BJ (cell line): Measurements from ENCODE around the gene ATP5F1D. TPM values are rescaled to one million over a fixed set of nuclear protein-coding genes. Genes with fewer than 3 reads are reported as not detected.

Source experiments
- CTCF ChIA-PET: fragments of 350-600 bp; formaldehyde crosslinking; extraction: SDS; loops from one replicate; lab custom pipeline; 2021; ENCODE audit warnings: antibody characterized with exemption, inconsistent platforms; lab: Yijun Ruan, JAX
- POLR2A ChIA-PET: fragments of 300-600 bp; sonication (Branson Sonifier 250); formaldehyde crosslinking; extraction: SDS; loops from one replicate; lab custom pipeline; 2021; ENCODE audit warnings: antibody characterized with exemption; lab: Charles Lee
- DNase-seq: peaks from one replicate; pipeline ENCODE4 v3.0.0-alpha.2; 2011; ENCODE audit warnings: low read depth
- H3K27me3 ChIP-seq: 2 replicates; pipeline ENCODE4 v1.6.0; 2011; ENCODE audit warnings: low read length; ENCODE audit not compliant: control insufficient read depth, insufficient read depth
- H3K36me3 ChIP-seq: 2 replicates; pipeline ENCODE4 v1.5.1; 2011; ENCODE audit warnings: low read length; ENCODE audit not compliant: control insufficient read depth, insufficient read depth
- H3K4me3 ChIP-seq: 2 replicates; pipeline ENCODE4 v1.5.1; 2011; ENCODE audit warnings: low read depth, mild to moderate bottlenecking, control low read depth, low read length
- CTCF ChIP-seq: IDR thresholded peaks from 2 replicates; pipeline ENCODE4 v1.5.1; 2011; ENCODE audit warnings: low read depth, mild to moderate bottlenecking, control low read depth, inconsistent platforms, low read length, moderate library complexity; ENCODE audit not compliant: insufficient read depth
- polyA plus RNA-seq: library from polyadenylated mRNA; depleted of rRNA; stranded (reverse); fragments of >200 nt; gene quantifications from 2 replicates; pipeline ENCODE4 v1.2.3, GENCODE V29; 2011

The ATP5F1D gene
- polyA plus RNA-seq, 1 experiment = 65.1 TPM

DNA sequence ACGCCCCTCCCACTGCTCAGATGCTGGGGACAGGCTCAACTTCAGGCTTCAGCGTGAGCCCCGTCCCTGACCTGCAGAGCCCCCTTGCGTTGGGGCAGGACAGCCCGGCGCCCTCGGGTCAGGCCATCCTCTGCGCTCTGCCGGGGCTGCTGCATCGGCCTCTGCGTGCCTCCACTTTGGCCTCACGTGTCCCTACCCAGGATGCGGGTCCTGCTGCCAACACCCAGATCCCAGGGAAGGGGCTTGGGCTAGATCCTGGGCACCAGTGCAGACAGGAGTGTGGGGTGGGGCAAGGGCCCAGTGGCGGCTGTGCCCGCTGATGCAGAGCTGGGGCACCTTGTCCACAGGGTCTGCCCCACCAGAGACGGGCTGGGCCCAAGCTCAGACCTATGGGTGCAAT lies 16.7 kb upstream of the ATP5F1D start:
- Histone ChIP-seq H3K4me3 (no peak overlapping the region), H3K27me3 (no peaks in the 10 kb centered on the region), H3K36me3 (peaks cover 24% of the 10 kb centered on the region)
- ChIA-PET POLR2A (no interaction called here), CTCF (interaction anchor here (1.1 kb wide), 1 partner anchor 19 kb away, joined by 3 read pairs; no protein-coding TSS in a partner anchor)
- no peak for DNase-seq
- TF ChIP-seq CTCF = no peak

GRCh38 chr19:1225440-1226226 lies 15.9 kb upstream of the ATP5F1D start:
- TF ChIP-seq CTCF = no peak
- CTCF ChIA-PET = interaction anchor here (1.1 to 1.4 kb wide), 3 partner anchors 9 to 19 kb away, joined by 3 to 8 read pairs (median 4); no protein-coding TSS in a partner anchor
- peaks cover 18% of the 10 kb centered on the region for H3K36me3 ChIP-seq
- no peaks in the 10 kb centered on the region for H3K27me3 ChIP-seq
- H3K4me3 ChIP-seq = no peak overlapping the region
- no peak for DNase-seq
- POLR2A ChIA-PET = no interaction called here

- ChIA-PET POLR2A (no interaction called here), CTCF (interaction anchor here (1.4 kb wide), 2 partner anchors 10 to 18 kb away, joined by 4 to 8 read pairs; no protein-coding TSS in a partner anchor)
- H3K36me3 ChIP-seq = peaks cover 13% of the 10 kb centered on the region
- no peak overlapping the region for H3K4me3 ChIP-seq
- TF ChIP-seq CTCF = no peak
- DNase-seq = no peak
- H3K27me3 ChIP-seq = no peaks in the 10 kb centered on the region
Measured at GRCh38 chr19:1226227-1226518, 15.4 kb upstream of the ATP5F1D start.

DNA sequence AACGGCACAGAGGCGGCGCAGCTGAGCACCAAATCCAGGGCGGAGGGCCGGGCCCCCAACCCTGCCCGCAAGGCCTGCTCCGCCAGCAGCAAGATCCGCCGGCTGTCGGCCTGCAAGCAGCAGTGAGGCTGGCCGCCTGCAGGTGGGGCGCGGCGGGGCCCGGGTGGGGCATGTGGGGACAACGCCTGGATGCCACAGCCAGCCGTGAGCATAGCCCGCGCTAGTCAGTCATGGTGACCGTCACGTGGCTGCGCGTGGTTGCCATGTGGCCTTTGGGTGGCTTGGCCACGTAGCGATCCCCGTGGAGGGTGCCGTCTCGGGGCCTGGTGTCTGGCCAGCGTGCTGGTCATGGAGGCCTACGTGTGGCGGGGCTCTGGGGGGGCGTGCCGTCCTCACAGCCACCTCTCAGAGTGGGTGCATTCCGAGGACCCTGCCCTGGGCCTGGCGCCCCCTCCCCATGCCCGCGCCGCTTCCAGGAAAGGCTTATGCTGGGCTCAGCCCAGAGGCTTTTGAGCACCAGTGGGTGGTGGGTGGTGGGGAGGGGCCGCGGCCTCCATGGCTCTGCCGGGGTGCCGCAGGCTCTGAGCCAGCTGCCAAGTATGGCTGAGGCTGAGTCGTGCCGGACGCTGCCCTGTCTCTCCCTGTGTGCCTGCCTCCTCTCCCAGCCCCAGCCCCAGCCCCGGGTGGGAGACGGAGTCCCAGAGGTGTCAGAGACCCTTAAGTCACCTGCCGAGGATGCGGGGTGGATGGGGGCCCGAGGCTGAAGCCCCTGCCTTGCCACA lies 14.8 kb upstream of the ATP5F1D start:
- H3K4me3 ChIP-seq = no peak overlapping the region
- ChIA-PET POLR2A (no interaction called here), CTCF (interaction anchor here (1.4 kb wide), 2 partner anchors 10 to 17 kb away, joined by 4 to 8 read pairs; no protein-coding TSS in a partner anchor)
- no peak for DNase-seq
- H3K27me3 ChIP-seq = no peaks in the 10 kb centered on the region
- no peak for TF ChIP-seq CTCF
- H3K36me3 ChIP-seq = peaks cover 11% of the 10 kb centered on the region
